OCI-LY1 (cell line): ENCODE measurements around the gene ARHGAP1.

Source experiments
- EZH2 ChIP-seq: fragments of 200-600 bp; sonication (generic), shearing (Covaris generic); IDR thresholded peaks from 2 replicates; pipeline ENCODE4 v1.8.0; 2017; ENCODE audit warnings: borderline replicate concordance, mixed run types, mild to moderate bottlenecking, antibody characterized with exemption, low read length, moderate library complexity, mixed read lengths
- TF ChIP-seq, protein P1 (sequence below): fragments of 200-600 bp; sonication (generic), shearing (Covaris generic); IDR thresholded peaks from 2 replicates; pipeline ENCODE4 v1.5.1; 2017; ENCODE audit warnings: mild to moderate bottlenecking, antibody characterized with exemption, low read length, moderate library complexity, mixed read lengths

DNA sequence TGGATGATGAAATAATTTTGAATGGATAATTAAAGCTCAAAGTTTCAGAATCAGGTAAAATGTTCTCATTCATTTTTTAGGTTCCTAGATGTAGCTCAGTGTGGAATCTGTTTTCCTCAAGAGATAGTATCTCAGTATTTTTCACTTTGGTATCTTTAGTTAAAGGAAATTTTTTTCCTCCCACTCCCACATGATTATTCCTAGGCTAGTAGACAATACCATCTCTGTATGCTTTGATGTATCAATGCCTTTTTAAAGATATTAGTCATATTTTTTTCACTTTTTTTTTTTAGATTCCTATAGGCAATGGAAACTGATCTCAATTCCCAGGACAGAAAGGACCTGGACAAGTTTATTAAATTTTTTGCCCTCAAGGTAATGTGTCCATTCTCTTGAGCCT lies 56.4 kb downstream of the ARHGAP1 start:
- TF ChIP-seq, protein P1, sequence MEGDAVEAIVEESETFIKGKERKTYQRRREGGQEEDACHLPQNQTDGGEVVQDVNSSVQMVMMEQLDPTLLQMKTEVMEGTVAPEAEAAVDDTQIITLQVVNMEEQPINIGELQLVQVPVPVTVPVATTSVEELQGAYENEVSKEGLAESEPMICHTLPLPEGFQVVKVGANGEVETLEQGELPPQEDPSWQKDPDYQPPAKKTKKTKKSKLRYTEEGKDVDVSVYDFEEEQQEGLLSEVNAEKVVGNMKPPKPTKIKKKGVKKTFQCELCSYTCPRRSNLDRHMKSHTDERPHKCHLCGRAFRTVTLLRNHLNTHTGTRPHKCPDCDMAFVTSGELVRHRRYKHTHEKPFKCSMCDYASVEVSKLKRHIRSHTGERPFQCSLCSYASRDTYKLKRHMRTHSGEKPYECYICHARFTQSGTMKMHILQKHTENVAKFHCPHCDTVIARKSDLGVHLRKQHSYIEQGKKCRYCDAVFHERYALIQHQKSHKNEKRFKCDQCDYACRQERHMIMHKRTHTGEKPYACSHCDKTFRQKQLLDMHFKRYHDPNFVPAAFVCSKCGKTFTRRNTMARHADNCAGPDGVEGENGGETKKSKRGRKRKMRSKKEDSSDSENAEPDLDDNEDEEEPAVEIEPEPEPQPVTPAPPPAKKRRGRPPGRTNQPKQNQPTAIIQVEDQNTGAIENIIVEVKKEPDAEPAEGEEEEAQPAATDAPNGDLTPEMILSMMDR: no peak
- no peak for TF ChIP-seq EZH2
